Measurements from ENCODE around the gene B4GALNT4.

Gene B4GALNT4

DNA sequence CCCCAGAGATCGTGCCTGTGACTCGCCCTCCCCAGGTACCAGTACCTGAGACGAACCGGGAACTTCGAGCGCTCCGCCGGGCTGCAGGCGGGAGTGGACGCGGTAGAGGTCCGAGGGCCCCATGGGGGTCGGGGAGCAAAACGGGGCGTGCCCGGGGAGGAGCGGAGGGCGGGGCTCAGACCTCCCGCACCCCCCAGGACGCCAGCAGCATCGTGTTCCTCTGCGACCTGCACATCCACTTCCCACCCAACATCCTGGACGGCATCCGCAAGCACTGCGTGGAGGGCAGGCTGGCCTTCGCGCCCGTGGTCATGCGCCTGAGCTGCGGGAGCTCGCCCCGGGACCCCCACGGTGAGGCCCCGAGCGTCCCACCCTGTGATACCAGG lies 10.8 kb downstream of the B4GALNT4 start:
- CTCF ChIA-PET: no interaction called here
- TF ChIP-seq, protein P1, sequence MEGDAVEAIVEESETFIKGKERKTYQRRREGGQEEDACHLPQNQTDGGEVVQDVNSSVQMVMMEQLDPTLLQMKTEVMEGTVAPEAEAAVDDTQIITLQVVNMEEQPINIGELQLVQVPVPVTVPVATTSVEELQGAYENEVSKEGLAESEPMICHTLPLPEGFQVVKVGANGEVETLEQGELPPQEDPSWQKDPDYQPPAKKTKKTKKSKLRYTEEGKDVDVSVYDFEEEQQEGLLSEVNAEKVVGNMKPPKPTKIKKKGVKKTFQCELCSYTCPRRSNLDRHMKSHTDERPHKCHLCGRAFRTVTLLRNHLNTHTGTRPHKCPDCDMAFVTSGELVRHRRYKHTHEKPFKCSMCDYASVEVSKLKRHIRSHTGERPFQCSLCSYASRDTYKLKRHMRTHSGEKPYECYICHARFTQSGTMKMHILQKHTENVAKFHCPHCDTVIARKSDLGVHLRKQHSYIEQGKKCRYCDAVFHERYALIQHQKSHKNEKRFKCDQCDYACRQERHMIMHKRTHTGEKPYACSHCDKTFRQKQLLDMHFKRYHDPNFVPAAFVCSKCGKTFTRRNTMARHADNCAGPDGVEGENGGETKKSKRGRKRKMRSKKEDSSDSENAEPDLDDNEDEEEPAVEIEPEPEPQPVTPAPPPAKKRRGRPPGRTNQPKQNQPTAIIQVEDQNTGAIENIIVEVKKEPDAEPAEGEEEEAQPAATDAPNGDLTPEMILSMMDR (conservative IDR thresholded peaks at IDR 0.05; ENCODE audit: low read depth): no peak
- DNase-seq (ENCODE audit: low spot score): no peak

DNA sequence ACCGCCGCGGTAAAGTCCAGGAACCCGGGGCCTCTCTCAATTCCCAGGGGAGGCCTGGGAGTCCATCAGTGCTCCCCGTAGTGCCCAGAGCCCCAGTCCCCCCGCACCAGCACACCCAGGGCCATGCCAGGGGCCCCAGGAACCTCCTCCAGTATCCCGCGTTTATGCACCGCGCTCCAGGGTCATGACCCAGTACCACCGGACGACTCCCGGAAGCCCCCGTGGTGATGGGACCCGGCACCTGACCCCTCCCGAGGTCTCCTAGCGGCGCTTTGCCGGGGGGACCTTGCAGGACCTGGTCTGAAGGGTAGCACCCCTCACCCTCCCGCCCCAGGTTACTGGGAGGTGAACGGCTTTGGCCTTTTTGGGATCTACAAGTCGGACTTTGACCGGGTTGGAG lies 11.2 kb downstream of the B4GALNT4 start:
- DNase-seq (ENCODE audit: low spot score): no peak
- no peak overlapping the region for H3K27ac ChIP-seq
- CTCF ChIA-PET: no interaction called here
- POLR2A ChIA-PET (ENCODE audit: low non-redundant PET): no interaction called here
- TF ChIP-seq, protein P1 (conservative IDR thresholded peaks at IDR 0.05; ENCODE audit: low read depth): no peak

More for the DNA sequence above, 10.8 kb downstream of the B4GALNT4 start:
- POLR2A ChIA-PET (ENCODE audit: low non-redundant PET): no interaction called here
- no peak overlapping the region for H3K27ac ChIP-seq

DNA sequence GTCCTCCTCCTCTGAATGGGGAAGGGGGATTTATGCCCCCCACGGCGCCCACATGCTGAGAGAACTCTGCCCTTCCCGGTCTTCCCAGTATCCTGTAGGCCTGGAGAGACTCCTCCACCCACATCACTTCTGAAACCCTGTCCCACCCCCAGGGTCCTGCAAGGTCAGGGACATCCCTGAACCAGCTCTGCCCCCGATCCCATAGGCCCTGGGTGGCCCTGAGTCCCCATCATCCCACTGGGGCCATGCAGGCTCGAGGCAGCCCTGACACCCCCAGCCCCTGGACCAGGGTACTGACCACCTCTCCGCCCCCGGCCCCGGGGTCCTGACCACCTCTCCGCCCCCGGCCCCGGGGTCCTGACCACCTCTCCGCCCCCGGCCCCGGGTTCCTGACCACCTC lies 11.7 kb downstream of the B4GALNT4 start:
- no peak overlapping the region for H3K27ac ChIP-seq
- DNase-seq (ENCODE audit: low spot score): no peak
- POLR2A ChIA-PET (ENCODE audit: low non-redundant PET): no interaction called here
- TF ChIP-seq, protein P1 (conservative IDR thresholded peaks at IDR 0.05; ENCODE audit: low read depth): no peak
- CTCF ChIA-PET: interaction anchor here (0.6 kb wide), 1 partner anchor 144 kb away, joined by 4 read pairs; no protein-coding TSS in a partner anchor

DNA sequence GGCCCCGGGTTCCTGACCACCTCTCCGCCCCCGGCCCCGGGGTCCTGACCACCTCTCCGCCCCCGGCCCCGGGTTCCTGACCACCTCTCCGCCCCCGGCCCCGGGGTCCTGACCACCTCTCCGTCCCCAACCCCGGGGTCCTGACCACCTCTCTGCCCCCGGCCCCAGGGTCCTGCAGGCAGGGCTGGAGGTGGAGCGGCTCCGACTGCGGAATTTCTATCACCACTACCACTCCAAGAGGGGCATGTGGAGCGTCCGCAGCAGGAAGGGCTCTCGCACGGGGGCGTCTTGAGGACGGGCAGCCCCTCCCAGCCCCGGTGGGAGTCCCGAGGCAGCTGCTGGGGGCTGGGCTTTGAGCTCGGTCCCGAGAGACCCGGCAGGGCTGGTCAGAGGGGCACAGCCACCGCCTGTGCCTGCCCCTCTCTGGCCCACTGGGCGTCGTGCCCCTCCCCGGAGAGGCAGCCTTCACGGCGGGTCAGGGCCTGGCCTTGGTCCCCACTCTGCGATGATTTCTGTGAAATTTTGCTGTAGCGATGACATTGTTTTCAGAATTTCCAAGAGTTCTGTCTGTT lies 12.3 kb downstream of the B4GALNT4 start:
- TF ChIP-seq, protein P1 (conservative IDR thresholded peaks at IDR 0.05; ENCODE audit: low read depth): no peak
- ChIA-PET POLR2A (ENCODE audit: low non-redundant PET) (no interaction called here), CTCF (interaction anchor here (0.6 kb wide), 1 partner anchor 144 kb away, joined by 4 read pairs; no protein-coding TSS in a partner anchor)
- no peak for DNase-seq (ENCODE audit: low spot score)
- peak overlapping the region; percentile 48 for H3K27ac ChIP-seq

DNA sequence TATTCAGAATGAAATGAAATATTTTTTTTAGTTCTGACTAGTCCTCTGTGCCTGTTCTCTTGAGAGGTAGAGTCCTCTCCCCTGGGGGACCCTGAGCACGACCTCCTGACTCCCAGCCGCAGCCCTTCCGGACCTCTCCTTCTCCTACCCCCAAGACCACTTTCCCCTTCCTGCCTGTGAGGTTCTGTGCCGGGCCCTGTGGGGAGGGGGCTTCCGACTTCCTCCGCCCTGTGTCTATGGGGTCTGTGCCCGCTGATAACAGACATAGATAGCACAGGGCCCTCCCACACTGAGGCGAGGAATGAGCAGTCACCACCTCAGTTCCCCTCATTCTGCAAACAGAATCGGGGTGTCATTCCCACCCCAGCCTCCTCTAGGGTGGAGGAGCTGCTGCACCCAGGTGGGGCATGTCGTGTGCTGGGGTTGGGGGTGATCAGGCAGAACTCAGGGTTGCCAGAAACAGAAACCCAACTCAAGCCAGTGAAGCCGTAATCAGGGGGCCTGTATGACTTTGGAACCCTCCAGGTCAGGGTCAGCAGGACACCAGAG lies 12.9 kb downstream of the B4GALNT4 start:
- CTCF ChIA-PET: no interaction called here
- TF ChIP-seq, protein P1 (conservative IDR thresholded peaks at IDR 0.05; ENCODE audit: low read depth): no peak

DNA sequence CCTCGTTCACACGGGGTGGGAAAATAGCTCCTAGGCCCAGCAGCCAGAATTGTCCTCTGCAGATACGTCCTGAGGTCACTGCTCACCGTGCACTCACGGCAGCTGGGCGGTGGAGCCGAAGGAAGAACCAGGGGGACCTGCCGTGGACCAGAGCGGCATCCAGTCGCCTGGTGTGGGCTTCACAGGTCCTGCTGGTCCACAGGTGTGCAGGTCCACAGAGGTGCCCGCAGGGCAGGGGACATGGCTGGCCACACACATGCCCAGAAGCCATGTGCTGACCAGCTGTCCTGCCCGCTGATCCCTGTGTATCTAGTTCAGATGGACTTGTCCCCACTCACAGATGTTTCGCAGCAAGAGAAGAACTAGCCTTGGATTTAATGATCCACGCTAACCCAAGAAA lies 14.1 kb downstream of the B4GALNT4 start:
- ChIA-PET POLR2A (ENCODE audit: low non-redundant PET) (no interaction called here), CTCF (no interaction called here)
- TF ChIP-seq, protein P1 (conservative IDR thresholded peaks at IDR 0.05; ENCODE audit: low read depth): no peak
- peak overlapping the region; percentile 48; the same call in 1 of the 2 replicates for H3K27ac ChIP-seq
- no peak for DNase-seq (ENCODE audit: low spot score)

More for the DNA sequence above, 12.9 kb downstream of the B4GALNT4 start:
- peak overlapping the region; percentile 48 for H3K27ac ChIP-seq
- POLR2A ChIA-PET (ENCODE audit: low non-redundant PET): no interaction called here
- no peak for DNase-seq (ENCODE audit: low spot score)

Measured in RWPE1 (cell line).